Measurements from ENCODE around the gene C17orf113. TPM values are rescaled to one million over a fixed set of nuclear protein-coding genes. Genes with fewer than 3 reads are reported as not detected.
A peak's percentile ranks its signal among the peaks of the same experiment; 100 is the strongest.

The C17orf113 gene
- total RNA-seq, 1 donor from 2014 or later, result 0.98 TPM

- no peak for DNase-seq (ENCODE audit: low read depth)
These were observed 18.6 kb upstream of the C17orf113 start for GRCh38 chr17:42068979-42069378.

DNA sequence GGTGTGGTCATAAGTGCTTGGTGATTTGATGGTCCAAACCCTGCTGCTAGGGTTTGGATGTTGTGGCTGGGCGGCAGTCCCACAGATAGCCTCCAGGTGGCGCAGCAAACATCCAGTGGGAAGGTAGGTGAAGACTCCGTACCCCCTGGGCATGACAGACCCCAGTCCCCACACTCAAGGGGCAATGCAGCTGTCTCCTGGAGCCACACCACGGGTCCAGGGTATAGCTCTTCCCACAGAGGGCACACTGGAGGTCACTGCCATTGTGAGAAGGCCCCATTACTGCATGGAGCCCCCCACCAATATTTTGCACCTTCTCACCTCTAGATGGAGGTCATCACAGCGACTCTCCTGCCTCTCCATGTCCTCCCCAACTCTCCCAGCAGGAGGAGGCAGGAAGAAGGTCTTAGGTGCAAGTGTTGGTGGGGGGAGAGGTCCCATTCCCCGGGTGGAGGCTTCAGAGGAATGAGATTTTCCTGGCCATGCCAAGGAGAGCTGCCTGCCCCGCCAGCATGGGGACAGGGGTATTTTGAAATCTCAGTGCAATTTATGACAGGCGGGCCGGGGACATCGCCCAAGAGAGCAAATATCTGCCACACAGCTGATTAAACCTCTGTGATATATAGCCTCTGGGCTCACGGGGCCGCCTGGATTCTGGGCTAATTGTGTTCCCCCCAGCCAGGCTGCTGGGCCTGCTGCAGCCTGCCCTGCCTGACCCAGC lies 17.1 kb upstream of the C17orf113 start:
- no peak for DNase-seq (ENCODE audit: low read depth)
- no peak overlapping the region for H3K4me3 ChIP-seq (ENCODE audit: low read depth, low read length)
- TF ChIP-seq, protein P1, sequence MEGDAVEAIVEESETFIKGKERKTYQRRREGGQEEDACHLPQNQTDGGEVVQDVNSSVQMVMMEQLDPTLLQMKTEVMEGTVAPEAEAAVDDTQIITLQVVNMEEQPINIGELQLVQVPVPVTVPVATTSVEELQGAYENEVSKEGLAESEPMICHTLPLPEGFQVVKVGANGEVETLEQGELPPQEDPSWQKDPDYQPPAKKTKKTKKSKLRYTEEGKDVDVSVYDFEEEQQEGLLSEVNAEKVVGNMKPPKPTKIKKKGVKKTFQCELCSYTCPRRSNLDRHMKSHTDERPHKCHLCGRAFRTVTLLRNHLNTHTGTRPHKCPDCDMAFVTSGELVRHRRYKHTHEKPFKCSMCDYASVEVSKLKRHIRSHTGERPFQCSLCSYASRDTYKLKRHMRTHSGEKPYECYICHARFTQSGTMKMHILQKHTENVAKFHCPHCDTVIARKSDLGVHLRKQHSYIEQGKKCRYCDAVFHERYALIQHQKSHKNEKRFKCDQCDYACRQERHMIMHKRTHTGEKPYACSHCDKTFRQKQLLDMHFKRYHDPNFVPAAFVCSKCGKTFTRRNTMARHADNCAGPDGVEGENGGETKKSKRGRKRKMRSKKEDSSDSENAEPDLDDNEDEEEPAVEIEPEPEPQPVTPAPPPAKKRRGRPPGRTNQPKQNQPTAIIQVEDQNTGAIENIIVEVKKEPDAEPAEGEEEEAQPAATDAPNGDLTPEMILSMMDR (conservative IDR thresholded peaks at IDR 0.05; ENCODE audit: low read depth, low read length), result peak; percentile 84

More at GRCh38 chr17:42068979-42069378, 18.6 kb upstream of the C17orf113 start:
- H3K4me3 ChIP-seq (ENCODE audit: low read depth, low read length), result no peak overlapping the region
- TF ChIP-seq, protein P1 (conservative IDR thresholded peaks at IDR 0.05; ENCODE audit: low read depth, low read length), result no peak

GRCh38 chr17:42065201-42065600 lies 14.8 kb upstream of the C17orf113 start:
- no peak overlapping the region for H3K4me3 ChIP-seq (ENCODE audit: low read depth, low read length)
- DNase-seq (ENCODE audit: low read depth), result no peak
- TF ChIP-seq, protein P1 (conservative IDR thresholded peaks at IDR 0.05; ENCODE audit: low read depth, low read length), result no peak

- DNase-seq (ENCODE audit: low read depth), result no peak
- H3K4me3 ChIP-seq (ENCODE audit: low read depth, low read length), result no peak overlapping the region
- TF ChIP-seq, protein P1 (conservative IDR thresholded peaks at IDR 0.05; ENCODE audit: low read depth, low read length), result no peak
These were observed 12.3 kb upstream of the C17orf113 start for GRCh38 chr17:42062681-42063080.

GRCh38 chr17:42061646-42062487 lies 11.5 kb upstream of the C17orf113 start:
- DNase-seq (ENCODE audit: low read depth), result no peak
- H3K4me3 ChIP-seq (ENCODE audit: low read depth, low read length), result no peak overlapping the region
- TF ChIP-seq, protein P1 (conservative IDR thresholded peaks at IDR 0.05; ENCODE audit: low read depth, low read length), result no peak

DNA sequence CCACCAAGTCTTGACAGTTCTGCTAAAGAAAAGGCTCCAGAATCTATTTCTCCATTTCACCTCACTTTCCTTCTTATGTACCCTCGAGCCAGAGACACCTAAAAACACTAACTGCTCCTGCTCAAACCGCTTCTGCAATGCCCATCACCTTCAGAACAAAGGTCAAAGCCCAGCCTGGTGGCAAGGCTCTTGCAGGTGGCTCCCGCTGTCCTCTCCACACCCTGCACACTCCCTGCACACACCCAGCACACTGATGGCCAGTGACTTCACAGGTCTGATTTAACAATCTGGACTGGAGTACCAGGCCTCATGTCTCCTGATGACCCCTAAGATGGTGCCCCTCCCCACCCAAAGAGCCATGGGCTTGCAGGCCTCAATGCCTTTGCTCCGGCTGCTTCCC lies 9.8 kb upstream of the C17orf113 start:
- no peak for DNase-seq (ENCODE audit: low read depth)
- H3K4me3 ChIP-seq (ENCODE audit: low read depth, low read length), result no peak overlapping the region
- TF ChIP-seq, protein P1 (conservative IDR thresholded peaks at IDR 0.05; ENCODE audit: low read depth, low read length), result no peak

Measured in epithelial cell of proximal tubule (primary cell).